HG02938 (cell line): ENCODE data around the gene TBX2.
"Not testable (repeated sequence)": the region's sequence is repeated elsewhere in the genome, so short reads cannot be mapped to it uniquely, and the experiment has no call there.

Experiments
- ATAC-seq: cut with Tn5 transposase; IDR thresholded peaks from one replicate; pipeline ENCODE4 v1.9.1; 2021; ENCODE audit warnings: mild to moderate bottlenecking, moderate library complexity; ENCODE audit not compliant: unreplicated experiment

The TBX2 gene

GRCh38 chr17:61399131-61400065, at the start of gene TBX2:
TSS of gene TBX2 (plus strand) at chr17:61399843. CDS start at chr17:61400177, 334 bp downstream.
- ATAC-seq = no peak

GRCh38 chr17:61351745-61352407, 47.8 kb upstream of the TBX2 start:
- no peak for ATAC-seq

- ATAC-seq = no peak
Observed at GRCh38 chr17:61352408-61352770, 47.3 kb upstream of the TBX2 start.

GRCh38 chr17:61352781-61353491, 46.7 kb upstream of the TBX2 start:
- no peak for ATAC-seq

GRCh38 chr17:61353615-61354014, 46.0 kb upstream of the TBX2 start:
- ATAC-seq = no peak

GRCh38 chr17:61354895-61355874, 44.5 kb upstream of the TBX2 start:
- no peak for ATAC-seq

- not testable (repeated sequence) for ATAC-seq
Observed at GRCh38 chr17:61357061-61357460, 42.6 kb upstream of the TBX2 start.

- not testable (repeated sequence) for ATAC-seq
Observed at GRCh38 chr17:61359513-61359912, 40.1 kb upstream of the TBX2 start.

- no peak for ATAC-seq
Observed at GRCh38 chr17:61360318-61360943, 39.2 kb upstream of the TBX2 start.

GRCh38 chr17:61361084-61361483, 38.6 kb upstream of the TBX2 start:
- no peak for ATAC-seq

GRCh38 chr17:61362396-61362795, 37.2 kb upstream of the TBX2 start:
- no peak for ATAC-seq

- ATAC-seq = no peak
Observed at GRCh38 chr17:61362852-61363600, 36.6 kb upstream of the TBX2 start.

- no peak for ATAC-seq
Observed at GRCh38 chr17:61363601-61364462, 35.8 kb upstream of the TBX2 start.

GRCh38 chr17:61364463-61364846, 35.2 kb upstream of the TBX2 start:
- ATAC-seq = no peak

- no peak for ATAC-seq
Observed at GRCh38 chr17:61366076-61366714, 33.4 kb upstream of the TBX2 start.

GRCh38 chr17:61366715-61367413, 32.8 kb upstream of the TBX2 start:
- ATAC-seq = no peak
